ENCODE measurements around the gene DERL3.

The DERL3 gene

DNA sequence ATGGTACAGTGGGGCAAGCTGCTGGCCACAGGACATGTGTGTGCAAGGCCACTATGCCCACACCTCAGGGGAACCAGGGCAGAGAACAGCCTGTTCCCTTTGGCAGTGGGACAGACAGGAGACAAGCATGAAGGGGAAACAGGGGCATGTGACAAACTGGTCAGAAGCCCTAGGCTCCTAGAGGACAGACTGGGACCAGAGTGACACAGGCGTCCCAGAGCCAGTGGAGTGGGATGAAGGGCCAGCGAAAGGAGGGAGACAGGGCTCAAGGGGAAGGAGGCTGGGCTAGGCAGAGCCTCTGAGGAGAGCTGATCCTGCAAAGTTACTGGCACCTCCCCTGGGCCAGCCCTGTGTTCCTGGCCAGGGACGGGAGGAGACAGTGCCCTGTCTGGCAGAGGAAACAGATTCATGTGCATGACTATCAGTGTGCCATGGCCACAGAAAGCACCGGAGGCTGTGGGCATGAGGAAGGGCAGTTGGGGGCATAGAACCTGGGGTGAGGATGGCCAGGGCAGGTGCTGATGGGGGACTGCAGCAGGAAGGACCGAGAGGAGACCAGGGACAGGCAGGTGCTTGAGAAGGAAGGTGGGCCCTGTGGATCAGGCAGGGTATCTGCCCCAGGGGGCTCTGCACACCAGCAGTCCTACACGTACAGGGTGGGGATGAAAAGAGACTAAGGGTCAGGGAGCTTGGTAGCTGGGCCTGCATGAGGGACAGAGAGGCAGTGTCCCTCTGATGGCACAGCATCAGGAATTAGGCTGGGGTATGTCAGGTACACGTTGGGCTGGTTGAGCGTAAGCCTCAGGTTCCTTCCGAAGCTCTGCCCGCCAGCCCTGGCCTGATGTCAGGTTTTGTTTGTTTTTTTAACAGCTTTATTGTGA is 9.8 kb downstream of the DERL3 start:
- no peak for DNase-seq

- DNase-seq = no peak
Observed at GRCh38 chr22:23827351-23827995, 11.3 kb downstream of the DERL3 start.

DNA sequence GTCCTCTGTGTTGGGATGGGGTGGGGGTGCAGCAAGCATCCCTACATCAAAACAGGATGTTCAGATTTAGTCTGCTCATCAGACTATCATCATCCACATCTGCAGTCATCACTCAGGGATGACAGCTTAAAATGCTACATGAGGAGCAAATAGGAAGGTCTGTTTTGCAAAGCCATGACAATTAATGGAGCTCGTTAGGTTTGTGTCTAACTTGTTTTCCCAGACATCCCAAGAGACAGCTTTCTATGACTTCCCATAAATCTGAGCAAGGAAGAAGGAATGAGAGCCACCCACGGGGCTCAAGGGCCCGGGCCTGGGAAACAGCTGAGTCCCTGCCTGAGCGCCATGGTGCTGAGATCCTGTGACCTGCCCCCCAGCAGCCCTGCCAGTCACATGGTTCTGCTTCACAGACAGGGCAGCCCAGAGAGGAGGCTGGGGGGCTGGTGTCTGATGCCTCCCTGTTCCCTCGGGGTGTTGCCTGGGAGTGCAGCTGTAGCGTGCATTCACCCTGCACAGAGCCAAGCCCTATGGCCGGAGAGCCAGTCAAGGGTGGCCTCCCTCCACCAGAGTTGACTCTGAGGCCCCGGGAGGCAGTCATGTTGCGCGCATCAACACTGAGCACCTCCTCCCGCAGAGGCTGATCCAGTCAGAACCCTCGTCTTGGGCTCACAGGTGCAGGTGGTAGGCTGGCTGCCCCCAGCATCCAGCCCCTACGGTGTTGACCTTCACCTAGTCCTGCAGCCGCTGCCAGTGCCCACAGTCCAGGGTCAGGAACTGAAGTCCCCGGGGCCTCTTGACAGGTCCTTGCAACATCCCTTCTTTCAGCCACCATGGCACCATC is 12.1 kb downstream of the DERL3 start:
- no peak for DNase-seq

DNA sequence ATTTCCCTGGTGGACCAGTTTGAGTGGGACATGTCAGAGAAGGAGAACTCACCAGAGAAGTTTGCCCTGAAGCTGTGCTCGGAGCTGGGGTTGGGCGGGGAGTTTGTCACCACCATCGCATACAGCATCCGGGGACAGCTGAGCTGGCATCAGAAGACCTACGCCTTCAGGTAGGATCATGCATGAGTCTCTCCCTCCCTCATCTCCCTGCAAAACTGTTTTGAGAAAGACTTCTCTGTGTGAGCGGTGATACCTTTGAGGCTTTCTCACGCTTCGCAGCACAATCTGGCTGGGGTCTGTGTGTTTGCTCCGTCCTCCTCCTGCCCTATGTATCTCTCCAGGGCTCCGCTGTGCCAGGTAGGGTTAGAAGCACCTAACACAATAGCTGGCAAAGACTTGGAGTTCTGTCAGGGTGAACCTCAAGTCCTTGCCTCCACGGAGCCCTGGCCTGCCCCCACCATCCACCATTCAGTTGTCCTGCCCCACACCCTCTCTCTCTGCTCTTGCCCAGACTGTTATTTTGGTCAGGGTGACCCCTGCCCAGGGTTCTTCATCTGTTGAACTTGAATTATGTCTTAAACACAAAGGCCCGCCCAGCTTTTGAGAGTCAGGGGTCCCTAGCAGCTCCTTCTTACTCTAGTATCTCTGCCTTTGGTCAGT is 13.4 kb downstream of the DERL3 start:
- DNase-seq = no peak

DNA sequence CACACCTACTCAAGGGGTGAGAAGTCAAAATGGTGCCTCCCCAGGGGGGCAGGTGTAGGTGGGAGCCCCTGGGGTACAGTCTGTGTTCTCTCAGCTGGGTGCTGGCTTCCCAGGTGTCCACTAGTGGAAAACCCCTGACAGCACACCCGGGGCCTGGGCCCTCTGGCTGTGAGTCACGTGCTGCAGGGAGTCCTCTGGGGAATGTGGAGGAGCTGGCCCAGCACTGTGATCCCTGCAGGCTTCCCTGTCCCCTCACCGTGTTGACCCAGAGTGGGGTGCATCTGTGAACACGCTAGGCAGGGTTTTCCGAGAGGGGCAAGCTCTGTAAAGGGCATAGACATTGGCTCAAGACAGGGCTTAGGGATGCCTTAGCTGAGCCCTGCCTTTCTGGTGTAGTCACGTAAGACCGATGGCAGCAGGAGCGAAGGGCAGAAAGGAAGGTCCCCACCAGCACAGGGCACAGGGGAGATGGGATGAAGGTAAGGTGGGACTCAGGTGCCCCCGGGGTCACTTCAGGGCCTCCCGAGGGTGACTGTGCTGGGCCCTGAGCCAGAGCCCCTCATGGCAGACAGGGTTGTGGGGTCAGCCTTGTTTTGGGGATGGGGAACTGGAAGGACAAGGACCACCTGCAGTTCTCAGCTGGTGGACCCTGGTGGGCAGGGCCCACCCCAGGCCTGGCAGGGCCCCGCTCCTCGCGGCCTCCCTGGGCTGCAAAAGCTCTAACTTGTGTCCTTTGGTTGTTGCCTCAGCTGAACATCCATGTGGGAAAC is 14.1 kb downstream of the DERL3 start:
- DNase-seq = no peak

DNA sequence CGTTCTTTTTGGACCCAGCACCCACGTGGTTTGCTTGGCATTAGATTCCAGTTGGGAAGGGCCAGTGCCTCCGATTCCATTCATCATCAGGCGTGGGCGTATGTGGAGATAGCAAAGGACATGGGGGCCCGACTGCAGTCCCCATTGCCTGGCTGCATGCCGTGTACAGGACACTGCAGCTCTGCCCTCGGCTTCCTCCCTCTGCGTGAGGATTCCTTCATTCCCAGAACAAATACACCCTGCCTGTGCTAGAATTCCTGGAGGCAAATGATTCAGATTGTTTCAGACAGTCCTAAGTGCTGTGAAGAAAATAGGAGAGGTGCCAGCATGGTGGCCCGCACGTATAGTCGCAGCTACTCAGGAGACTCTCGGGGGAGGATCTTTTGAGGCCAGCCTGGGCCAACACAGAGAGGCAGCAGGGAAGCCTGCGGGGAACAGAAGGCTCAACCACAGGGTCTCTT is 15.4 kb downstream of the DERL3 start:
- no peak for DNase-seq

GRCh38 chr22:23822101-23822671 is 16.6 kb downstream of the DERL3 start:
- DNase-seq = no peak

DNA sequence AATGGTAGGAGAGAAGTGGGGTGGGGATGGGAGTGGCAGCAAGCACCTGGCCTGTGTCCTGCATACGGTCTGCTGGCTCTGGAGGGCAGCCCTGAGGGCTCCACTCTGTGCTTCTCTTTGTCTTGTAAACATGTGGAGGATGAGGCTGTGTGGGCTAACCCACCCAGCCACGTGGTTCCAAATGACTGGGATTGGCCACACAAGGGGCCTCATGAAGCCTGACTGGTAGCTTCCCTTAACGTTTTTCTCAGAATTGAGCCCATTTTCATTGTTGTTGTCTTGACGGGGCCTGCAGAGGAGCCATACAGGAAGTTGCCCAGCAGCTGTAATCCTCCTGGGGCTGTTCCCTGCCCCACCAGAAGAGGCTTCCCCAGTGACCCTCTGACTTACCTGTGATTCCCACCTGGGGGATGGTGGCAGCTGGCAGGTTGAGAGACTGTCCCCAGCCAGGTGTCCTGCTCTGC is 18.0 kb downstream of the DERL3 start:
- DNase-seq = no peak

DNA sequence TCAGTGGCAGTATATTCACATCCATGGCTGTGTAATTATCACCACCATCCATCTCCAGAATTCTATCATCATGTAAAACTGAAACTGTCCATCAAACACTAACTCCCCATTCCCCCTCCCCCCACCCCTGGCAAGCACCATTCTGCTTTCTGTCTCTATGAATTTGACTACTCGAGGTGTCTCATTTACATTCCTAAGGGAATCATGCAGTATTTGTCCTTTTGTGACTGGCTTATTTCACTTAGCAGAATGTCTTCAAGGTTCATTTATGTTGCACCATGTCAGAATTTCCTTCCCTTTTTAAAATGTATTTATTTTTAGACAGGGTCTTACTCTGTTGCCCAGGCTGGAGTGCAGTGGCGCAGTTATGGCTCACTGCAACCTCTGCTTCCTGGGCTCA is 20.3 kb downstream of the DERL3 start:
- no peak for DNase-seq

GRCh38 chr22:23817146-23817545 is 21.7 kb downstream of the DERL3 start:
- no peak for DNase-seq

DNA sequence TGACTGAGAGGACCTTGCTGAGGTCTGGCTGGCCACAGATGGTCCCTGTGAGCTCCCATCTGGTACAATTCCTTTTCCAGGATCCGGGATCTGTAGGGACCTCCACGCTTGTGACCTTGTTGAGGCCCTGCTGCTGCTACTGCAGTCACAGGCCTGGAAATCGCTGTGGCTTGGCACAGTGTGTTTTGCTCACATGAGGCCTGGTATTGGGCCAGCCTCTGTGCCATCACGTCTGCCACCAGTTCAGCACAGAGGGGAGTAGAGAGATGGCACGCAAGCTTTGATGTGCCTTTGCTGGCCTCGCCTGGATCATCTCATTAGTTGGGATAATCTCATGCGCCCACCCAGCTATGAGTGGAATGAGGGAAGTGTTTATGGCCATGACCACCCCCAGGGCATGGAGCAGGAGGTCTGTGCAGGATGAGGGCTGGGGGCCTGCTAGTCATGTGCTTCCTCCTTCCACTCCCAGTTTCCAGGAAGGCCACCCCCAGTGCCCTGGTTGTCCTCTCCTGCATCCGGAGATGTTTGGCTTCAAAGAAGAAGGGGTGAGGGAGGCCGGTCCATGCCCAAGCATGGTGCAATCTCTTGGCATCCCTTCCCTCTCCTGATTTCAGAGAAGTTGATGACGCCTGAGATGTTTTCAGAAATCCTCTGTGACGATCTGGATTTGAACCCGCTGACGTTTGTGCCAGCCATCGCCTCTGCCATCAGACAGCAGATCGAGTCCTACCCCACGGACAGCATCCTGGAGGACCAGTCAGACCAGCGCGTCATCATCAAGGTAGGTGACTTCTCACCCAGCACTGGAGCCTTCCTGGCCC is 22.4 kb downstream of the DERL3 start:
- DNase-seq = no peak

DNA sequence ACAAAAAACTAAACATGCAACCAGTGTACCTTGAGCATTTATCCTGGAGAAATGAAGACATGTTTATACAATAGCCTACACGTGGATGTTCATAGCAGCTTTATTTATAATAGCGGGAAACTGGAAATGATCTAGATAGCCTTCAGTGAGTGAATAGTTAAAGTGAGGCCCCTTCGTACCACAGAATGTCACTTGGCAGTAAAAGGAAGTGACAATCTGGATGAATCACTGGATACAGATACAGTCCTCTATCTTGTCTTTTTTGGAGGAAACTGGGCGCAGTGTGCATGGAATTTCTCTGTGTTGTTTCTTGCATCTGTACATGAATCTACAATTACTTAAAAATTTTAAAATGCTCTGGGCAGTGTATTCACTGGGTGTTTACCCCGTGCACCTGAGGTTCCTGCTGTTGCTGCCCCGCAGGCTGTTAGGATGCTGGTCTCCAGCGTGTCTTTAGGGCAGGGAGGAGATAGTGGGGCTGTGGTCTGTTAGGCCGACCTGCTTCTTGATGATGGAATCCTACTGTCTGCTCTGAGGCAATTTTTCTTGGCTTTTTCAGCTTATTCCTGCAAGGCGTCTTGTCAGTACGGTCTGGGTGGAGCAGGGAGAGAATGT is 23.2 kb downstream of the DERL3 start:
- DNase-seq = no peak

DNA sequence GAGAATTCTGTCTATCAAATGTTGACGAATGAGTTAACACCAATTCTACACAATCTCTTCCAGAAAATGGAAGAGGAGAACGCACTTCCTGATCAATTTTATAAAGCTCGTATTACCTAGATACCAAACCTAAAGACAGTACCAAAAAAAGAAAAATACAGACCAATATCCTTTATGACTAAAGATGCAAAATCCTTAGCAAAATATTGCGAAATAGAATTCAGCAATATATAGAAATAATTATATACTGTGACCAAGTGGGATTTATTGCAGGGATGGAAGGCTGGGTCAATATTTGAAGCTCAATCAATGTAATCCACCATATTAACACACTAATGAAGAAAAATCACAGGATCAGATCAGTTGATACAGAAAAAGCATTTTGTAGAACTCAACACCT is 26.4 kb downstream of the DERL3 start:
- no peak for DNase-seq

DNA sequence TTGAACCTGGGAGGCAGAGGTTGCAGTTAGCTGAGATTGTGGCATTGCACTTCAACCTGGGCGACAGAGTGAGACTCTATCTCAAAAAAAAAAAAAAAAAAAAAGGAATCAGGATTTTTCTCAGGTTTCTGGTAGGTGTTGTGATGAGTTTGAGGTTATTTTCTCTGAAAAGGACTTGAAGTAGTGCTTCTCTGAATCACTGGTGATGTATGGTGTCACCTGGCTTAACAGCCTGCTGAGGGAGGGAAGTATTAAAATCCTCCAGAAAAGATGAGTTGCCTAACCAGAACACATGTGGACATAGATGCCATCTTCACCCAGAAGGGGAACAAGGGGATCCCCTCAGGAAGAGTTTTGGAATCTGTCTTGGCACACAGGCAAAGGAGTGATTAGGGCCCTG is 32.0 kb downstream of the DERL3 start:
- no peak for DNase-seq

DNA sequence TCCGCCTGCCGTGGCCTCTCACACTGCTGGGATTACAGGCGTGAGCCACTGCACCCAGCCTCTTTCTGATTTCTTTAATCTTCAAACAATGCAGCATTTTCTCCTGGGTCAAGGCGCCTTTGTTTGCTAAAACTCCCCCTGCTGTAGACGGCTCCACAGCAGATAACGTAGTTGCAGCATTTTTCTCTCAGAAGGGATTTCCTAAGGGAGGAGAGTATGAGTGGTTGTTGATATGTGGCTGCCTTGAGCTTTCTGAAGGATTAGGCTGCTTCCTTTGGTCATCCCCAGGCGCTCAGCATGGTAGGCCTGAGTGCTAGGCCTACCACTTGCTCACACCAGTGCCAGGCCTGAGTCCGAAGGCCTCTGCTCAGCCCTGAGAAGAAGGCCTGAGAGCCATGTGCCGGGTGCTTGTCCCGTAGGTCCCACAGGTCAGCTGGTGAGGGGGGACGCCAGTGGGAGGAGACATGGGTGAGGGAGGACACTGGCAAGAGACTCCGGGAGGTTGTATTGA is 34.0 kb downstream of the DERL3 start:
- no peak for DNase-seq

DNA sequence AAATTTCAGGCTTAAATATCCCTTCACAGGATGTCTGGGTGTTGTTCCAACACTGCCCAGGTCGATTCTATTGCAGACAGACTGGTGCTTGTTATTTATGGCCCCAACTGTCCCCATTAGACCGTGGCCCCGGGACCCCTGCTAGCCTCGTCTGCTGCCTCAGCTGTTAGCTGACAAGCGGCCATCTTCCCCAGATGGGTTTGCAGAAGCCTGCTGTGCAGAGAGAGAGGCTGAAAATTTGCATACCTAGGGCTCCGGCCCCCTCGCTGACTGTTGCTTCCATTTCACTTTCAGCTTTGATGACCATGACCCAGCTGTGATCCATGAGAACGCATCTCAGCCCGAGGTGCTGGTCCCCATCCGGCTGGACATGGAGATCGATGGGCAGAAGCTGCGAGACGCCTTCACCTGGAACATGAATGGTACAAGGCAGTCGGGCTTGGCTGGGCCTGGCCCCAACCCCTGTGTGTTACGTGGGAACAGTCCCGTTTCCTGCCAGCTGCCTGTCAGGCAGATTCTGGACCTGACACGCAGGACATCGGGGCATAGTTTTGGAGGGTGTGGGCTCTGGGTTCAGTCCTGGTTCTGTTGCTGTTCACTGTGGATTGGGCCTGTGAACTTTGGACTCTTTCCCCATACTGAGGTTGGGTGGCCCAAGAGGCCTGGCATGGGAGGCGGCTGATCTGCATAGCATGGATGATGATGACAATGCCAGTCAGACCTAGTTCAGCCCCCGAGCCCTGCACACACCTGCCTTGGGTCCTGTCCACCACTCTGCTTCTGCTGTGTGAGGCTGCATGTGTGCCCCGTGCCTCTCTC is 35.6 kb downstream of the DERL3 start:
- no peak for DNase-seq

DNA sequence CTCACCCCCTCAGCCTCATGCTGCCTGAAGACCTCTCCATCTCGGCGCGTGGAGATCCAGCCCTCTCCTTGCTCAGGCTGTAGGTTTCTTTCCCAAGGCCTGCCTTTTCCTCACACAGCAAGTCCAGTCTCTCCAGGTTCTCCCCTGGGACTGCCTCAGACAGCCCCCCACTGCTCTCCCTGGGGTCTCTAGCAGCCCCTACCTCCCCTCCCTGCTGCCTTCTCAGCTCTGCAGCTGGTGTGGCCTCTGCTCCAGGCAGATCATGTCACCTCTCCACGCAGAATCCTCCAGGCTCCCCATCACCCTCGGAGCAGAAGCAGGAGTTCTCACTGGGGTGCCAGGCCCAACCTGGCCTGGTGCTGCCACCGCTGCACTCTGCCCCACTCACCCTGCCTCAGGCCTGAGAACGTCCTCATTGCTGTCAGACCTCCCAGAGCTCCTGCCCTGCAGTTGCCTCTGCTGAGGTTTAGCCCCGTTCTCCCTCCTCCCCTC is 36.9 kb downstream of the DERL3 start:
- no peak for DNase-seq

DNA sequence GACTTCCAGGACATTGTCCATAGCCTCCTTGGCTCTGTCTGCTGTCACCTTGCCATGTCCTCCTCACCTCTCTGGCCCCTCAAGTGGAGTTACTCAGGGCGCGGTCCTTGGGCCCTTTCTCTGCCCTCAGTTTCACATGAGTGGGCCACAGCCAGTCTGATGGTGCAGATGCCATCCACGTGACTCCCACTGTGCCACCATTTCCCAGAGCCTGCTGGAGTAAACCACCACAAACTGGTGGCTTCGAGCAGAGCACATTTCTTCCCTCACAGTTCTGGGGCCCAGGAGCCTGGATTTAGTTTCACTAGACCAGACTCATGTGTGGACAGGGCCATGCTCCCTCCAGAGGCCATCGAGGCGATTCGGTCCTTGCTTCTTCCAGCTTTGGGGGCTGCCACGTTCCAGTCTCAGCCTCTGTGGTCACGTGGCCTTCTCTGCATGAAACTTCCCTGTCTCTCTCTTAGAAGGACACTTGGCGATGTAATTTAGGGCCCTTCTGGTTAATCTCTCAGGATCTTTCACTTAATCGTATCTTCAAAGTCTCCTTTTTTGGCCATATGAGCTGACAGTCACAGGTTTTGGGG is 37.5 kb downstream of the DERL3 start:
- DNase-seq = no peak

All from stimulated activated naive CD4-positive, alpha-beta T cell treated with Interleukin-2 at 50 U/mL for 16 hours (primary cell).